HEK293 (cell line): ENCODE data around the gene PYY.

Experiments
- CTCF ChIA-PET: fragments of 350-600 bp; formaldehyde crosslinking; extraction: SDS; loops from one replicate; lab custom pipeline; 2021; ENCODE audit warnings: antibody characterized with exemption; lab: Yijun Ruan, JAX
- POLR2A ChIA-PET: fragments of 300-600 bp; formaldehyde crosslinking; extraction: SDS; loops from one replicate; lab custom pipeline; 2020; ENCODE audit warnings: antibody characterized with exemption, inconsistent platforms; lab: Yijun Ruan, JAX
- H3K27ac ChIP-seq: fragments of 200-500 bp; sonication (Bioruptor generic); 2 replicates; pipeline ENCODE4 v1.5.1; 2014; ENCODE audit warnings: low read depth, low read length, control low read depth, inconsistent platforms; ENCODE audit errors: extremely low read depth
- H3K36me3 ChIP-seq, 2 experiments: fragments of 200-500 bp in 1 of 2; sonication (Bioruptor generic) in 1 of 2; 1 replicate in 1 of 2; 2 replicates in 1 of 2; pipeline ENCODE4 v1.5.1; 2014 to 2017; ENCODE audit warnings: inconsistent platforms in 2 of 2, low read length in 2 of 2; ENCODE audit not compliant: control insufficient read depth in 2 of 2, insufficient read depth in 1 of 2
- H3K4me1 ChIP-seq: fragments of 200-500 bp; sonication (Bioruptor generic); 2 replicates; pipeline ENCODE4 v1.5.1; 2014; ENCODE audit warnings: mild to moderate bottlenecking, low read length, inconsistent platforms; ENCODE audit not compliant: control insufficient read depth, insufficient read depth
- H3K4me3 ChIP-seq: 2 replicates; pipeline ENCODE4 v1.5.1; 2011; ENCODE audit warnings: low read depth, mild to moderate bottlenecking, control low read depth, low read length, moderate library complexity
- H3K9me3 ChIP-seq: fragments of 200-500 bp; sonication (Bioruptor generic); 2 replicates; pipeline ENCODE4 v1.5.1; 2014; ENCODE audit warnings: low read depth, low read length, inconsistent platforms; ENCODE audit not compliant: control insufficient read depth, insufficient read depth
- GLI4 ChIP-seq: fragments of 450-650 bp; formaldehyde crosslinking; IDR thresholded peaks from 2 replicates; pipeline ENCODE4 v1.5.1; 2016; ENCODE audit warnings: missing biosample characterization, missing genetic modification characterization
- ZBTB20 ChIP-seq: fragments of 450-650 bp; formaldehyde crosslinking; IDR thresholded peaks from 2 replicates; pipeline ENCODE4 v1.5.1; 2016; ENCODE audit warnings: missing biosample characterization, missing genetic modification characterization
- ZBTB44 ChIP-seq: fragments of 450-650 bp; IDR thresholded peaks from 2 replicates; pipeline ENCODE4 v1.5.1; 2018; ENCODE audit warnings: missing biosample characterization, mild to moderate bottlenecking, missing genetic modification characterization
- ZFP41 ChIP-seq: fragments of 450-650 bp; formaldehyde crosslinking; IDR thresholded peaks from 2 replicates; pipeline ENCODE4 v1.5.1; 2016; ENCODE audit warnings: missing biosample characterization, missing genetic modification characterization, borderline replicate concordance
- ZNF16 ChIP-seq: fragments of 450-650 bp; formaldehyde crosslinking; IDR thresholded peaks from 2 replicates; pipeline ENCODE4 v1.5.1; 2016; ENCODE audit warnings: low read depth, missing biosample characterization, missing genetic modification characterization
- ZNF302 ChIP-seq: fragments of 450-650 bp; formaldehyde crosslinking; IDR thresholded peaks from 2 replicates; pipeline ENCODE4 v1.5.1; 2016; ENCODE audit warnings: missing biosample characterization, missing genetic modification characterization, low read depth
- ZNF335 ChIP-seq: fragments of 450-650 bp; formaldehyde crosslinking; conservative IDR thresholded peaks from 2 replicates; pipeline ENCODE4 v1.5.1; 2016; ENCODE audit warnings: missing biosample characterization, missing genetic modification characterization
- ZNF350 ChIP-seq: fragments of 450-650 bp; formaldehyde crosslinking; IDR thresholded peaks from 2 replicates; pipeline ENCODE4 v1.5.0; 2017; ENCODE audit warnings: missing biosample characterization, mild to moderate bottlenecking, missing genetic modification characterization
- ZNF433 ChIP-seq: fragments of 450-650 bp; formaldehyde crosslinking; IDR thresholded peaks from 2 replicates; pipeline ENCODE4 v1.5.1; 2016; ENCODE audit warnings: missing biosample characterization, missing genetic modification characterization, low read depth
- ZNF449 ChIP-seq: fragments of 450-650 bp; formaldehyde crosslinking; IDR thresholded peaks from 2 replicates; pipeline ENCODE4 v1.5.1; 2017; ENCODE audit warnings: missing biosample characterization, mild to moderate bottlenecking, missing genetic modification characterization, moderate library complexity
- ZNF548 ChIP-seq: fragments of 450-650 bp; formaldehyde crosslinking; IDR thresholded peaks from 2 replicates; pipeline ENCODE4 v1.5.1; 2016; ENCODE audit warnings: missing biosample characterization, missing genetic modification characterization
- TF ChIP-seq, protein P1 (sequence below): fragments of 450-650 bp; formaldehyde crosslinking; IDR thresholded peaks from 2 replicates; pipeline ENCODE4 v1.5.1; 2016; ENCODE audit warnings: missing biosample characterization, missing genetic modification characterization
- TF ChIP-seq, protein P2 (sequence below): sonication (generic); formaldehyde crosslinking; IDR thresholded peaks from 2 replicates; pipeline ENCODE4 v1.8.1; 2022; ENCODE audit warnings: mild to moderate bottlenecking, moderate library complexity, missing genetic modification reagents

The PYY gene

DNA sequence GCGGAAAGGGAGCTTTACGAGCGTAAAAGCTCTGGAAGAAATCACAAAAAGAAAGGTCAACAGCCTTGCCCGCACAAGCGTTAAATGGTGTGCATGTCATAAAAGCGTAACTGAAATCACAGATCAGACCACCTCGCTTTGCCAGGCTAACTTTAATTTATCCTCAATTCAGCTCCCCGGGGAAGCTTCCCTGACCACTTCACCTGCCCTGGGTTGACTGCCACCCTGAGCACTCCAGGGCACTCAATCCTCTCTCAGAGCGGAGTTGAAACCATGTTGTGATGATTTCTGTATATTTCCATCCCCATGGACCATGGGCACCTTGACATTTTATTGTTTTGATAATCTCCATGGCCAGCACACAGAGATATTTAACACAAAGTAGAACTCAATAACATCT, 34.6 kb upstream of the PYY start:
- no peaks in the 10 kb centered on the region for H3K9me3 ChIP-seq
- ChIA-PET CTCF (interaction anchor here (0.6 to 2.5 kb wide), 5 partner anchors 37 to 320 kb away, joined by 3 to 15 read pairs (median 3); partner anchors contain the start of gene PPY), POLR2A (no interaction called here)
- peak; percentile 40; the same call in 1 of the 2 replicates for TF ChIP-seq ZBTB20 (tag by site-specific recombination)
- TF ChIP-seq ZNF335 (tag by site-specific recombination): no peak
- no peaks in the 10 kb centered on the region; the same call in 1 of the 2 replicates for H3K4me1 ChIP-seq
- H3K27ac ChIP-seq: no peak overlapping the region
- H3K36me3 ChIP-seq: no peaks in the 10 kb centered on the region
- H3K4me3 ChIP-seq: no peak overlapping the region

- POLR2A ChIA-PET: no interaction called here
- H3K4me1 ChIP-seq: no peaks in the 10 kb centered on the region; the same call in 1 of the 2 replicates
- no peaks in the 10 kb centered on the region for H3K36me3 ChIP-seq
- CTCF ChIA-PET: interaction anchor here (0.6 to 2.5 kb wide), 7 partner anchors 8 to 143 kb away, joined by 3 to 15 read pairs (median 4); partner anchors contain the start of gene PPY
- peak; percentile 68 for TF ChIP-seq ZNF548 (tag by site-specific recombination)
- TF ChIP-seq, protein P1, sequence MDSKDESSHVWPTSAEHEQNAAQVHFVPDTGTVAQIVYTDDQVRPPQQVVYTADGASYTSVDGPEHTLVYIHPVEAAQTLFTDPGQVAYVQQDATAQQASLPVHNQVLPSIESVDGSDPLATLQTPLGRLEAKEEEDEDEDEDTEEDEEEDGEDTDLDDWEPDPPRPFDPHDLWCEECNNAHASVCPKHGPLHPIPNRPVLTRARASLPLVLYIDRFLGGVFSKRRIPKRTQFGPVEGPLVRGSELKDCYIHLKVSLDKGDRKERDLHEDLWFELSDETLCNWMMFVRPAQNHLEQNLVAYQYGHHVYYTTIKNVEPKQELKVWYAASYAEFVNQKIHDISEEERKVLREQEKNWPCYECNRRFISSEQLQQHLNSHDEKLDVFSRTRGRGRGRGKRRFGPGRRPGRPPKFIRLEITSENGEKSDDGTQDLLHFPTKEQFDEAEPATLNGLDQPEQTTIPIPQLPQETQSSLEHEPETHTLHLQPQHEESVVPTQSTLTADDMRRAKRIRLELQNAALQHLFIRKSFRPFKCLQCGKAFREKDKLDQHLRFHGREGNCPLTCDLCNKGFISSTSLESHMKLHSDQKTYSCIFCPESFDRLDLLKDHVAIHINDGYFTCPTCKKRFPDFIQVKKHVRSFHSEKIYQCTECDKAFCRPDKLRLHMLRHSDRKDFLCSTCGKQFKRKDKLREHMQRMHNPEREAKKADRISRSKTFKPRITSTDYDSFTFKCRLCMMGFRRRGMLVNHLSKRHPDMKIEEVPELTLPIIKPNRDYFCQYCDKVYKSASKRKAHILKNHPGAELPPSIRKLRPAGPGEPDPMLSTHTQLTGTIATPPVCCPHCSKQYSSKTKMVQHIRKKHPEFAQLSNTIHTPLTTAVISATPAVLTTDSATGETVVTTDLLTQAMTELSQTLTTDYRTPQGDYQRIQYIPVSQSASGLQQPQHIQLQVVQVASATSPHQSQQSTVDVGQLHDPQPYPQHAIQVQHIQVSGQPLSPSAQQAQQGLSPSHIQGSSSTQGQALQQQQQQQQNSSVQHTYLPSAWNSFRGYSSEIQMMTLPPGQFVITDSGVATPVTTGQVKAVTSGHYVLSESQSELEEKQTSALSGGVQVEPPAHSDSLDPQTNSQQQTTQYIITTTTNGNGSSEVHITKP (tag by site-specific recombination): no peak
- no peaks in the 10 kb centered on the region for H3K9me3 ChIP-seq
- no peak overlapping the region for H3K4me3 ChIP-seq
- no peak overlapping the region for H3K27ac ChIP-seq
Measured at GRCh38 chr17:43987131-43988021, 33.6 kb upstream of the PYY start.

- ChIA-PET POLR2A (interaction anchor here (0.6 kb wide), 1 partner anchor 17 kb away, joined by 6 read pairs; no protein-coding TSS in a partner anchor), CTCF (interaction anchor here (0.6 to 2.5 kb wide), 5 partner anchors 9 to 142 kb away, joined by 3 to 15 read pairs (median 4); partner anchors contain the start of gene PPY)
- H3K4me3 ChIP-seq: no peak overlapping the region
Measured at GRCh38 chr17:43986225-43986981, 32.7 kb upstream of the PYY start.

More at GRCh38 chr17:43986225-43986981, 32.7 kb upstream of the PYY start:
- H3K36me3 ChIP-seq: no peaks in the 10 kb centered on the region
- H3K9me3 ChIP-seq: no peaks in the 10 kb centered on the region
- no peak for TF ChIP-seq ZNF302
- no peak for TF ChIP-seq ZBTB44 (tag by site-specific recombination)
- no peak for TF ChIP-seq ZNF350
- TF ChIP-seq, protein P2, sequence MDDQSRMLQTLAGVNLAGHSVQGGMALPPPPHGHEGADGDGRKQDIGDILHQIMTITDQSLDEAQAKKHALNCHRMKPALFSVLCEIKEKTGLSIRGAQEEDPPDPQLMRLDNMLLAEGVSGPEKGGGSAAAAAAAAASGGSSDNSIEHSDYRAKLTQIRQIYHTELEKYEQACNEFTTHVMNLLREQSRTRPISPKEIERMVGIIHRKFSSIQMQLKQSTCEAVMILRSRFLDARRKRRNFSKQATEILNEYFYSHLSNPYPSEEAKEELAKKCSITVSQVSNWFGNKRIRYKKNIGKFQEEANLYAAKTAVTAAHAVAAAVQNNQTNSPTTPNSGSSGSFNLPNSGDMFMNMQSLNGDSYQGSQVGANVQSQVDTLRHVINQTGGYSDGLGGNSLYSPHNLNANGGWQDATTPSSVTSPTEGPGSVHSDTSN (CRISPR knock-in tag): no peak
- TF ChIP-seq ZFP41 (tag by site-specific recombination): no peak
- no peak for TF ChIP-seq ZNF16
- TF ChIP-seq ZNF449 (tag by site-specific recombination): no peak
- no peak for TF ChIP-seq ZNF433 (tag by site-specific recombination)
- no peak for TF ChIP-seq GLI4 (tag by site-specific recombination)
- H3K4me1 ChIP-seq: no peaks in the 10 kb centered on the region; the same call in 1 of the 2 replicates
- no peak overlapping the region for H3K27ac ChIP-seq
